Peyer's patch (tissue), 4 donors: Measurements from ENCODE around the gene CWC15. TPM values are rescaled to one million over a fixed set of nuclear protein-coding genes. Genes with fewer than 3 reads are reported as not detected.
A peak's percentile ranks its signal among the peaks of the same experiment; 100 is the strongest.
"Not testable (repeated sequence)": the region's sequence is repeated elsewhere in the genome, so short reads cannot be mapped to it uniquely, and the experiment has no call there.

Experiments
- DNase-seq, 3 donors: peaks; one replicate each; pipeline ENCODE4 v3.0.0-alpha.2; 2017 to 2019
- H3K27ac ChIP-seq, 4 donors: fragments of 200-600 bp; sonication (generic); one replicate each; pipeline ENCODE4 v1.5.1; 2016 to 2019
- H3K27me3 ChIP-seq, 2 donors: fragments of 200-600 bp; sonication (generic); one replicate each; pipeline ENCODE4 v1.5.1; 2019
- H3K36me3 ChIP-seq, 3 donors: fragments of 200-600 bp; sonication (generic); one replicate each; pipeline ENCODE4 v1.5.1; 2016 to 2019
- H3K4me1 ChIP-seq, 4 donors: fragments of 200-600 bp; sonication (generic); one replicate each; pipeline ENCODE4 v1.5.1; 2016 to 2019
- H3K4me3 ChIP-seq, 4 donors: fragments of 200-600 bp; sonication (generic); 1 replicate in 3 of 4; 2 replicates in 1 of 4; pipeline ENCODE4 v1.5.1; 2016 to 2019; ENCODE audit warnings: mild to moderate bottlenecking in 1 of 4
- H3K9me3 ChIP-seq, 4 donors: fragments of 200-600 bp; sonication (generic); one replicate each; pipeline ENCODE4 v1.5.1; 2016 to 2019; ENCODE audit warnings: mild to moderate bottlenecking in 1 of 4
- POLR2A ChIP-seq, 2 donors: fragments of 450-650 bp; IDR thresholded peaks; one replicate each; pipeline ENCODE4 v1.5.1; 2017; ENCODE audit warnings: antibody characterized with exemption in 2 of 2, mild to moderate bottlenecking in 2 of 2, moderate library complexity in 2 of 2
- total RNA-seq, 4 donors: library from RNA; depleted of rRNA; stranded (reverse); fragments of >200 nt; gene quantifications; one replicate each; pipeline ENCODE4 v1.1.0, GENCODE V29; 2016
- TF ChIP-seq, protein P1 (sequence below), 6 experiments: fragments of 450-650 bp in 4 of 6; fragments of 200-600 bp in 2 of 6; sonication (generic) in 1 of 6; IDR thresholded peaks; one replicate each; pipeline ENCODE4 v1.5.1; 2017 to 2019; ENCODE audit warnings: antibody characterized with exemption in 6 of 6, mild to moderate bottlenecking in 3 of 6, moderate library complexity in 1 of 6

Gene CWC15
- total RNA-seq, 4 donors from 2014 or later, result 34.7 to 66.8 (median 44.4) TPM

DNA sequence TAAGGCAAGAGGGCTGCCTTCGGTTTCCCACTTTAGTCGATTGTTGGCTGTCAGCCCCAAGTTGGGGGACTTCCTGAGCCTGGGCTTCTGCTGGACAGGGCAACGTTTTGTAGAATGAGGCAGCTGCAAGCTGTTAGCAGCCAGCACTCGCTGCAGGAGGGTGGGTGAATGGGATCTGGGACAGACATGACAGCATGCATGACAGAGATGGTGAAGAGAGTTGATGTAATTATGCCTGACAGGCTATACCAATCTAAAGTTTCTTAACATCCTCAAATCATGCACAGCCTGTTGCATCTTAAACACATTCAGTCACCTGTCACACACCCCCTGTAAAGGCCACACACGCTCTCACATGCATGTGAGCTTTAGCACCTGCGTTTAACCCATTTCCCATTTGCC, 49.2 kb downstream of the CWC15 start:
- no peak for DNase-seq
- Histone ChIP-seq H3K4me3 (no peak overlapping the region), H3K27me3 (no peaks in the 10 kb centered on the region), H3K27ac (peak overlapping the region in 1 of 4 donors; percentile 43), H3K4me1 (peaks cover 0 to 21% (median 0%) of the 10 kb centered on the region in 4 donors), H3K36me3 (no peaks in the 10 kb centered on the region), H3K9me3 (no peaks in the 10 kb centered on the region)
- TF ChIP-seq, protein P1, sequence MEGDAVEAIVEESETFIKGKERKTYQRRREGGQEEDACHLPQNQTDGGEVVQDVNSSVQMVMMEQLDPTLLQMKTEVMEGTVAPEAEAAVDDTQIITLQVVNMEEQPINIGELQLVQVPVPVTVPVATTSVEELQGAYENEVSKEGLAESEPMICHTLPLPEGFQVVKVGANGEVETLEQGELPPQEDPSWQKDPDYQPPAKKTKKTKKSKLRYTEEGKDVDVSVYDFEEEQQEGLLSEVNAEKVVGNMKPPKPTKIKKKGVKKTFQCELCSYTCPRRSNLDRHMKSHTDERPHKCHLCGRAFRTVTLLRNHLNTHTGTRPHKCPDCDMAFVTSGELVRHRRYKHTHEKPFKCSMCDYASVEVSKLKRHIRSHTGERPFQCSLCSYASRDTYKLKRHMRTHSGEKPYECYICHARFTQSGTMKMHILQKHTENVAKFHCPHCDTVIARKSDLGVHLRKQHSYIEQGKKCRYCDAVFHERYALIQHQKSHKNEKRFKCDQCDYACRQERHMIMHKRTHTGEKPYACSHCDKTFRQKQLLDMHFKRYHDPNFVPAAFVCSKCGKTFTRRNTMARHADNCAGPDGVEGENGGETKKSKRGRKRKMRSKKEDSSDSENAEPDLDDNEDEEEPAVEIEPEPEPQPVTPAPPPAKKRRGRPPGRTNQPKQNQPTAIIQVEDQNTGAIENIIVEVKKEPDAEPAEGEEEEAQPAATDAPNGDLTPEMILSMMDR (IDR thresholded peaks at IDR 0.05), result no peak
- no peak for TF ChIP-seq POLR2A (IDR thresholded peaks at IDR 0.05)

DNA sequence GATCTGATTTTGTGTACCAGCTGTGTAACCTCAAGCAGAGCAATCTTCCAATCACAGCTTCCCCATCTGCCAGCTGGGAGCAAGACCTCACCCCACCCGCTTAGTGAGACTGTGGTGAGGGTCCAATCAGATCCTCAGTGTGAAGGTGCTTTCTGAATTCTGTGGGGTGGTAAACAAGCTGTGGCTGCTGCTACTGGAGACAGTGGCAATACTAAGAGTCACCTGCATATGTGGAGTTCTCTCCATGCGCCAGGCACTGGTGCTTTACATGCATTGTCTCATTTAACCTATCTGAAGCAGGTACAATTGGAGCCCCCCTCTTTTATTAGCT, 50.4 kb downstream of the CWC15 start:
- no peaks in the 10 kb centered on the region for H3K27me3 ChIP-seq
- no peak overlapping the region for H3K27ac ChIP-seq
- H3K4me3 ChIP-seq, result no peak overlapping the region
- TF ChIP-seq POLR2A (IDR thresholded peaks at IDR 0.05), result no peak
- TF ChIP-seq, protein P1 (IDR thresholded peaks at IDR 0.05), result no peak
- H3K9me3 ChIP-seq, result no peaks in the 10 kb centered on the region
- peaks cover 0 to 15% (median 0%) of the 10 kb centered on the region in 4 donors for H3K4me1 ChIP-seq
- H3K36me3 ChIP-seq, result no peaks in the 10 kb centered on the region
- no peak for DNase-seq

DNA sequence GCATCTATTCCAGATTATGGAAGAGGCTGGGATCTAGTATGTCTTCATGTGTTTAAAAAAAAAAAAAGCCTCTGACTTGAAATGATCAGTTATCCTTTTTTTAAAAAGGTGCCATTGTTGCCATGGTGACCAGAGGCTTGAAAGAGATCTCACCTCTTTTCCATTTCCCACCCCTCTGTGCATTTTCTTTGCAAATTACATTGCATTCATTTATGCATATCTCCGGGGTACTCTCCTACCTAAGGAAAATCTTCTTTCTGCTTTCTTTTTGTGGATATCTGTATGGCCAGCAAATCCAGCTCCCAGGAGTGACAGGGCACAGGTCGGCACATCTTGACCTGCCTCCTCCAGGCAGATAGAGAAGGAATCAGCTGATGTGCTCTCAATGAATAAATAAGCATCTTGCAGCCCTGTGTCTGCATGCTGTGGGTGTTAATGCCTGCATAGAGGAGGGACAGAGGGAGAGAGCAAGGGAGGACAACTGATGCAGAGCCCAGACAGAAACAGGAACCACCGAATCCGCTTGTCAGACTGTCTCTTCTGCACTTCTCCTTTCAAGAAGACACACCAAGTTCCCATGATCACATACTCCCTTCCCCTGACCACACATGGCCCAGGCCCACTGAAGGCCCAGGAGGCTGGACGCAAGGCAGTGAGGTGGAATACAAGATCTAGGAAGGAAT, 50.9 kb downstream of the CWC15 start:
- no peaks in the 10 kb centered on the region for H3K36me3 ChIP-seq
- no peaks in the 10 kb centered on the region for H3K27me3 ChIP-seq
- no peak for DNase-seq
- no peaks in the 10 kb centered on the region for H3K9me3 ChIP-seq
- H3K4me1 ChIP-seq, result peaks cover 0 to 10% (median 0%) of the 10 kb centered on the region in 4 donors
- TF ChIP-seq POLR2A (IDR thresholded peaks at IDR 0.05), result no peak
- TF ChIP-seq, protein P1 (IDR thresholded peaks at IDR 0.05), result no peak
- no peak overlapping the region for H3K4me3 ChIP-seq
- no peak overlapping the region for H3K27ac ChIP-seq

DNA sequence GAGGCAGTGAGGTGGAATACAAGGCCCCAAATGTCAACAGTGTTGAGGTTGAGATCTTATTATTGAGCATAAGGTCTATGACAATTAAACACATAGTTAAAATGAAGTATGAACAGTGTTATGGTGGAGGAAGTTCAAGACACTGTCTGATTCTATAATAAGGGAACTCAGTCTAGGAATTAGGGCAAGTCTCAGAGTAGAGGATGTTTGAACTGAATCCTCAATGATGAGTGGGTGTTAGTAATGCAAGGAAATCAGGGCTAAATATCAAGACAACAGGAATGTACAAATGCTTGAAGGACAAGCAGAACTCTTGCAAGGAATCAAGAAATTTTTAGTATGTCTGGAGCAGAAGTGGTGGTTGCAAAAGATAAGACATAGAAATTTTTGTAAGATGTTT, 53.0 kb downstream of the CWC15 start:
- DNase-seq, result no peak
- H3K4me3 ChIP-seq, result no peak overlapping the region
- TF ChIP-seq POLR2A (IDR thresholded peaks at IDR 0.05), result no peak
- TF ChIP-seq, protein P1 (IDR thresholded peaks at IDR 0.05), result no peak
- no peak overlapping the region for H3K27ac ChIP-seq
- no peaks in the 10 kb centered on the region for H3K27me3 ChIP-seq
- no peaks in the 10 kb centered on the region for H3K9me3 ChIP-seq
- H3K36me3 ChIP-seq, result no peaks in the 10 kb centered on the region
- H3K4me1 ChIP-seq, result no peaks in the 10 kb centered on the region

DNA sequence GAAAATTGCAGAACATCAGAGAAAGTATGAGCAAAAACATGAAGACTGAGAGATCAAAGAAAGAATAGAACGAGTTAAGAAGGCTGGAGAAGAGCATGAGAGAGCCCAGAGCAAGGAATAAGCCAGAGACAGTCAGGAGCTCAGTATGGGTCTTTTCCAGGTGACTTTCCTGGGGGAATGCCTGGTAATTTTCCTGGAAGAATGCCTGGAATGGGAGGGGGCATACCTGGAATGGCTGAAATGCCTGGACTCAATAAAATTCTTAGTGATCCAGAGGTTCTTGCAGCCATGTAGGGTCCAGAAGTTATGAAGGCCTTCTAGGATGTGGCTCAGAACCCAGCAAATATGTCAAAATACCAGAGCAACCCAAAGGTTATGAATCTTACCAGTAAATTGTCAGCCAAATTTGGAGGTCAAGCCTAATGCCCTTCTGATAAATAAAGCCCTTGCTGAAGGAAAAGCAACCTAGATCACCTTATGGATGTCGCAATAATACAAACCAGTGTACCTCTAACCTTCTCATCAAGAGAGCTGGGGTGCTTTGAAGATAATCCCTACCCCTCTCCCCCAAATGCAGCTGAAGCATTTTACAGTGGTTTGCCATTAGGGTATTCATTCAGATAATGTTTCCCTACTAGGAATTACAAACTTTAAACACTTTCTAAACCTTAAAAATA, 59.5 kb downstream of the CWC15 start:
- H3K36me3 ChIP-seq, DNase-seq, H3K27me3 ChIP-seq, H3K27ac ChIP-seq, H3K4me3 ChIP-seq, H3K4me1 ChIP-seq, H3K9me3 ChIP-seq: not testable (repeated sequence)

DNA sequence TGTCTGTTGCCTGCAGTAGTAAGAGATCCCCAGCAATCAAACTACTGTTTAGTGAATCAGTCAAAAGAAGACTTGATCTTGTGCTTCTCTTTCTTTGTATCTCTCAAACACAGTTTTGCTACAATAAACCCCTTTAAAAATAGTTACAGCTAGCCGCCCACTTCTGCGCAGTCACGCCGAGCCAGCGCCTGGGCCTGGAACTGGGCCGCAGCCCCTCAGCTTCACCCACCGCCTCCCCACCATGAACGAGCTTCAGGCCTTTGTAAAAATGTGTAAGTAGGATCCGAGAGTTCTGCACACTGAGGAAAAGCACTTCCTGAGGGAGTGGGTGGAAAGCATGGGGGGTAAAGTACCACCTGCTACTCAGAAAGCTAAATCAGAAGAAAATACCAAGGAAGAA, 60.5 kb downstream of the CWC15 start:
- H3K4me1 ChIP-seq, result no peaks in the 10 kb centered on the region
- H3K27me3 ChIP-seq, result no peaks in the 10 kb centered on the region
- no peaks in the 10 kb centered on the region for H3K9me3 ChIP-seq
- DNase-seq, result no peak
- no peaks in the 10 kb centered on the region for H3K36me3 ChIP-seq
- no peak overlapping the region for H3K27ac ChIP-seq
- H3K4me3 ChIP-seq, result no peak overlapping the region
- TF ChIP-seq POLR2A (IDR thresholded peaks at IDR 0.05), result no peak
- TF ChIP-seq, protein P1 (IDR thresholded peaks at IDR 0.05), result no peak
